Natural killer cell treated with Interleukin-12 subunit alpha and Interleukin-12 subunit beta and Interleukin-15 and Interleukin-18, amount 100 ng/mL, for 72 hours (primary cell): ENCODE measurements around the gene WDR75. TPM values are rescaled to one million over a fixed set of nuclear protein-coding genes. Genes with fewer than 3 reads are reported as not detected.
"Not testable (repeated sequence)": the region's sequence is repeated elsewhere in the genome, so short reads cannot be mapped to it uniquely, and the experiment has no call there.

Experiments
- ATAC-seq, 2 donors: fragments of 150-1000 bp; cut with Tn5 transposase in 1 of 2; sonication (Bioruptor Pico), chemical (Tn5 transposase) in 1 of 2; 2 replicates each; pipeline ENCODE4 v1.10.0; 2021
- DNase-seq: peaks from one replicate; pipeline ENCODE4 v3.0.0; 2022; ENCODE audit warnings: low spot score
- H3K27ac Mint-ChIP-seq, 2 donors: 1 replicate in 1 of 2; 2 replicates in 1 of 2; pipeline ENCODE4 v1.8.0; 2022; ENCODE audit warnings: mixed read lengths in 2 of 2, mild to moderate bottlenecking in 1 of 2, moderate library complexity in 1 of 2
- H3K27me3 Mint-ChIP-seq, 2 donors: 1 replicate in 1 of 2; 2 replicates in 1 of 2; pipeline ENCODE4 v1.8.0; 2022; ENCODE audit warnings: mixed read lengths in 2 of 2
- H3K36me3 Mint-ChIP-seq: one replicate; pipeline ENCODE4 v1.8.0; 2022; ENCODE audit warnings: mixed read lengths
- H3K4me1 Mint-ChIP-seq, 2 donors: 1 replicate in 1 of 2; 2 replicates in 1 of 2; pipeline ENCODE4 v1.8.0; 2022; ENCODE audit warnings: low read depth in 2 of 2, mixed read lengths in 2 of 2, mild to moderate bottlenecking in 1 of 2
- H3K4me3 Mint-ChIP-seq: one replicate; pipeline ENCODE4 v1.8.0; 2022; ENCODE audit warnings: mixed read lengths
- H3K9me3 Mint-ChIP-seq: 2 replicates; pipeline ENCODE4 v1.8.0; 2022; ENCODE audit warnings: mixed read lengths
- total RNA-seq, 2 donors: library from RNA; stranded (reverse); gene quantifications; one replicate each; pipeline ENCODE4 v1.2.3, GENCODE V29; 2022

Gene WDR75
- total RNA-seq, 2 donors from 2014 or later, result 45.1 to 55.6 TPM

GRCh38 chr2:189465478-189465877 is 24.2 kb downstream of the WDR75 start:
- H3K36me3 Mint-ChIP-seq, result peaks cover 32% of the 10 kb centered on the region
- no peak for ATAC-seq
- H3K27me3 Mint-ChIP-seq, result no peaks in the 10 kb centered on the region
- no peaks in the 10 kb centered on the region for H3K4me1 Mint-ChIP-seq
- H3K9me3 Mint-ChIP-seq, result no peaks in the 10 kb centered on the region
- no peak for DNase-seq
- no peak overlapping the region for H3K4me3 Mint-ChIP-seq
- H3K27ac Mint-ChIP-seq, result no peak overlapping the region

- H3K27ac Mint-ChIP-seq, result no peak overlapping the region
- ATAC-seq (no peak), DNase-seq (no peak)
- peaks cover 34% of the 10 kb centered on the region for H3K36me3 Mint-ChIP-seq
- H3K4me1 Mint-ChIP-seq, result no peaks in the 10 kb centered on the region
- no peaks in the 10 kb centered on the region for H3K27me3 Mint-ChIP-seq
- no peak overlapping the region for H3K4me3 Mint-ChIP-seq
- H3K9me3 Mint-ChIP-seq, result no peaks in the 10 kb centered on the region
Observed at GRCh38 chr2:189466046-189466445, 24.8 kb downstream of the WDR75 start.

GRCh38 chr2:189466656-189467055 is 25.4 kb downstream of the WDR75 start:
- Mint-ChIP-seq H3K4me1 (no peaks in the 10 kb centered on the region), H3K9me3 (no peaks in the 10 kb centered on the region)

GRCh38 chr2:189467160-189467559 is 25.9 kb downstream of the WDR75 start:
- DNase-seq, result no peak
- H3K27ac Mint-ChIP-seq, result no peak overlapping the region
- no peaks in the 10 kb centered on the region for H3K9me3 Mint-ChIP-seq
- peaks cover 40% of the 10 kb centered on the region for H3K36me3 Mint-ChIP-seq
- no peaks in the 10 kb centered on the region for H3K4me1 Mint-ChIP-seq
- ATAC-seq, result no peak
- no peak overlapping the region for H3K4me3 Mint-ChIP-seq
- H3K27me3 Mint-ChIP-seq, result no peaks in the 10 kb centered on the region

More at GRCh38 chr2:189466656-189467055, 25.4 kb downstream of the WDR75 start:
- H3K36me3 Mint-ChIP-seq, result peaks cover 40% of the 10 kb centered on the region
- H3K27me3 Mint-ChIP-seq, result no peaks in the 10 kb centered on the region
- ATAC-seq (no peak), DNase-seq (no peak)
- H3K4me3 Mint-ChIP-seq, result no peak overlapping the region
- H3K27ac Mint-ChIP-seq, result no peak overlapping the region

GRCh38 chr2:189467593-189467992 is 26.3 kb downstream of the WDR75 start:
- H3K36me3 Mint-ChIP-seq, result peaks cover 44% of the 10 kb centered on the region
- ATAC-seq (no peak), DNase-seq (no peak)
- H3K4me1 Mint-ChIP-seq, result no peaks in the 10 kb centered on the region
- no peak overlapping the region for H3K27ac Mint-ChIP-seq
- H3K9me3 Mint-ChIP-seq, result no peaks in the 10 kb centered on the region
- H3K27me3 Mint-ChIP-seq, result no peaks in the 10 kb centered on the region
- no peak overlapping the region for H3K4me3 Mint-ChIP-seq

- Mint-ChIP-seq H3K4me1 (peaks cover 0 to 6% of the 10 kb centered on the region in 2 donors), H3K27me3 (no peaks in the 10 kb centered on the region), H3K27ac (no peak overlapping the region), H3K9me3 (no peaks in the 10 kb centered on the region), H3K36me3 (peaks cover 40% of the 10 kb centered on the region), H3K4me3 (no peak overlapping the region)
- DNase-seq, result no peak
- no peak for ATAC-seq
Observed at GRCh38 chr2:189474526-189474925, 33.3 kb downstream of the WDR75 start.

- Mint-ChIP-seq H3K4me1 (peaks cover 0 to 6% of the 10 kb centered on the region in 2 donors), H3K4me3 (no peak overlapping the region), H3K27ac (no peak overlapping the region), H3K9me3 (no peaks in the 10 kb centered on the region), H3K27me3 (no peaks in the 10 kb centered on the region), H3K36me3 (peaks cover 22% of the 10 kb centered on the region)
- DNase-seq (no peak), ATAC-seq (no peak)
Observed at GRCh38 chr2:189477756-189478155, 36.5 kb downstream of the WDR75 start.

- H3K36me3 Mint-ChIP-seq, result peaks cover 22% of the 10 kb centered on the region
- not testable (repeated sequence) for H3K9me3 Mint-ChIP-seq, DNase-seq, H3K27ac Mint-ChIP-seq, H3K4me1 Mint-ChIP-seq, H3K4me3 Mint-ChIP-seq, ATAC-seq, H3K27me3 Mint-ChIP-seq
Observed at GRCh38 chr2:189478289-189478688, 37.0 kb downstream of the WDR75 start.

- H3K27me3 Mint-ChIP-seq, result peaks cover 0 to 4% of the 10 kb centered on the region in 2 donors
- ATAC-seq, result no peak
Observed at GRCh38 chr2:189481071-189481470, 39.8 kb downstream of the WDR75 start.

GRCh38 chr2:189483571-189483970 is 42.3 kb downstream of the WDR75 start:
- H3K27ac Mint-ChIP-seq, result no peak overlapping the region
- no peaks in the 10 kb centered on the region for H3K9me3 Mint-ChIP-seq
- no peaks in the 10 kb centered on the region for H3K4me1 Mint-ChIP-seq
- H3K36me3 Mint-ChIP-seq, result no peaks in the 10 kb centered on the region
- peaks cover 8 to 9% of the 10 kb centered on the region in 2 donors for H3K27me3 Mint-ChIP-seq
- no peak overlapping the region for H3K4me3 Mint-ChIP-seq
- DNase-seq (no peak), ATAC-seq (no peak)

More at GRCh38 chr2:189481071-189481470, 39.8 kb downstream of the WDR75 start:
- DNase-seq, result no peak
- Mint-ChIP-seq H3K4me1 (peaks cover 0 to 3% of the 10 kb centered on the region in 2 donors), H3K9me3 (no peaks in the 10 kb centered on the region), H3K27ac (no peak overlapping the region), H3K36me3 (peaks cover 6% of the 10 kb centered on the region), H3K4me3 (no peak overlapping the region)

- no peak overlapping the region for H3K4me3 Mint-ChIP-seq
- peaks cover 8 to 9% of the 10 kb centered on the region in 2 donors for H3K27me3 Mint-ChIP-seq
- ATAC-seq (no peak), DNase-seq (no peak)
- no peak overlapping the region for H3K27ac Mint-ChIP-seq
- H3K36me3 Mint-ChIP-seq, result no peaks in the 10 kb centered on the region
- H3K9me3 Mint-ChIP-seq, result no peaks in the 10 kb centered on the region
- no peaks in the 10 kb centered on the region for H3K4me1 Mint-ChIP-seq
Observed at GRCh38 chr2:189483980-189484740, 42.9 kb downstream of the WDR75 start.

GRCh38 chr2:189485146-189485545 is 43.9 kb downstream of the WDR75 start:
- no peaks in the 10 kb centered on the region for H3K4me1 Mint-ChIP-seq
- DNase-seq (no peak), ATAC-seq (no peak)
- no peaks in the 10 kb centered on the region for H3K36me3 Mint-ChIP-seq
- no peaks in the 10 kb centered on the region for H3K9me3 Mint-ChIP-seq
- no peak overlapping the region for H3K27ac Mint-ChIP-seq
- peaks cover 8 to 9% of the 10 kb centered on the region in 2 donors for H3K27me3 Mint-ChIP-seq
- H3K4me3 Mint-ChIP-seq, result no peak overlapping the region

GRCh38 chr2:189486237-189486770 is 45.0 kb downstream of the WDR75 start:
- H3K27ac Mint-ChIP-seq, result no peak overlapping the region
- no peaks in the 10 kb centered on the region for H3K4me1 Mint-ChIP-seq
- no peak for DNase-seq
- no peak overlapping the region for H3K4me3 Mint-ChIP-seq
- H3K9me3 Mint-ChIP-seq, result no peaks in the 10 kb centered on the region
- no peaks in the 10 kb centered on the region for H3K36me3 Mint-ChIP-seq
- H3K27me3 Mint-ChIP-seq, result peaks cover 12 to 13% of the 10 kb centered on the region in 2 donors
- no peak for ATAC-seq

GRCh38 chr2:189487283-189488007 is 46.2 kb downstream of the WDR75 start:
- ATAC-seq (no peak), DNase-seq (no peak)
- H3K36me3 Mint-ChIP-seq, result no peaks in the 10 kb centered on the region
- peaks cover 16 to 17% of the 10 kb centered on the region in 2 donors for H3K27me3 Mint-ChIP-seq
- H3K4me3 Mint-ChIP-seq, result no peak overlapping the region
- H3K27ac Mint-ChIP-seq, result no peak overlapping the region
- H3K9me3 Mint-ChIP-seq, result no peaks in the 10 kb centered on the region
- H3K4me1 Mint-ChIP-seq, result no peaks in the 10 kb centered on the region
